Stimulated activated CD4-positive, alpha-beta T cell treated with anti-CD3 and anti-CD28 coated beads, TNF-alpha, amount 100 ng/mL, for 48 hours (primary cell): ENCODE results near the gene ACRV1.

Source experiments
- DNase-seq, 3 donors: peaks; one replicate each; pipeline ENCODE4 v3.0.0-alpha.2; 2020; ENCODE audit warnings: low read depth in 3 of 3

ACRV1 gene

DNA sequence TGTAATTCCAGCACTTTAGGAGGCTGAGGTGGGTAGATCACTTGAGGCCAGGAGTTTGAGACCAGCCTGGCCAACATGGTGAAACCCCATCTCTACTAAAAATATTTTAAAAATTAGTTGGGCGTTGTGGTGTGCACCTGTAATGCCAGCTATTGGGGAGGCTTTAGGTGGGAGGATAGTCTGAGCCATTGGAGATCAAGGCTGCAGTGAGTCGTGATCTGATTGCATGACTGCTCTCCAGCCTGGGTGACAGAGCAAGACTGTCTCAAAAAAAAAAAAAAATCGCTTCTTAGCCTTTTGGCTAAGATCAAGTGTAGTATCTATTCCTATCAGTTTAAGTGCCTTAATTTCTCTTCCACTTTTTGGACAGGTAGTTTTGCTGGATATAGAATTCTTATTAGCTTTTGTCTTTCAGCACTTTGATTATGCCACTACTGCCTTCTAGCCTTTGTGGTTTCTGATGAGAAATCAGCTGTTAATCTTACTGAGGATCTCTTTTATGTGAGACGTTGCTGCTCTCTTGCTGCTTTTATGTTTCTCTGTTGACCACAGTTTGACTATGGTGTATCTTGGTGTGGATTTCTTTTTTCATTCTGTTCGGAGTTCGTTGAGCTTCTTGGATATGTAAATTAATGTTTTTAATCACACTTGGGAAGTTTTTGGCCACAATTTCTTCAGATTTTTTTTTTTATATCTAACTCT, 31.0 kb downstream of the ACRV1 start:
- DNase-seq = no peak

DNA sequence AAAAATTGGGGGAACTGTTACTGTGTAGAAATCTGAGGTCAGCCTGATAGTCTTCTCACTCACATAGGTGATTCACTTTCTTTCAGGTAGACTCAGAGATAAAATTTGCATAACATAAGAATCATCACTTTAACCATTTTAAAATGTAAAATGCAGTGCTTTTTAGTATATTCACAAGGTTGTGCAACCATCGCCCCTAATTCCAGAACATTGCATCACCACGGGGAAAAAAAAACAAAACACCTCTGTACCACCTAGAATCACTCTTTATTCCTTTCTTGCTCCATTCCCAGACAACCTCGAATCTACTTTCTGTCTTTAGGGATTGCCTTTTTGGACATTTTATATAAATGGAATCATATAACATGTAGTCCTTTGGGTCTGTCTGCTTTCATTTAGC, 34.8 kb downstream of the ACRV1 start:
- DNase-seq = no peak

DNA sequence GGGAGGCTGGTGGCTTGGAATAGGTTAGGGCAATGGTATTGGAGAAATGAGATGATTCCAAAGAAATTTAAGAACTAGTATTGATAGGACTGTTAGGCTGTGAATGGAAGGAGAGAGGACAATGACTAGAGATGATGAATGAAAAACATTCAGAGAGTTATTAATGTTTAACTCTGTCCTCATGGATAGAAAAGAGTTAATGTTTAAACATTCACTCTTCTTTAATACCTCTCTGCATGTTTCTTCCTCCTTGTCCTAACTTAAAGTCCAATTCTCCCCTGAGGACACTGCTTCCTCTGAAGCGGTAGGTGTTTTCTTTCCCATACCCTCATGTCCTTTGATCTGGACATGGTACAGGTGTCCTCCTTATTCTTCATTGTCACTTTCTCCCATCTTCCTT, 42.3 kb downstream of the ACRV1 start:
- DNase-seq = no peak

DNA sequence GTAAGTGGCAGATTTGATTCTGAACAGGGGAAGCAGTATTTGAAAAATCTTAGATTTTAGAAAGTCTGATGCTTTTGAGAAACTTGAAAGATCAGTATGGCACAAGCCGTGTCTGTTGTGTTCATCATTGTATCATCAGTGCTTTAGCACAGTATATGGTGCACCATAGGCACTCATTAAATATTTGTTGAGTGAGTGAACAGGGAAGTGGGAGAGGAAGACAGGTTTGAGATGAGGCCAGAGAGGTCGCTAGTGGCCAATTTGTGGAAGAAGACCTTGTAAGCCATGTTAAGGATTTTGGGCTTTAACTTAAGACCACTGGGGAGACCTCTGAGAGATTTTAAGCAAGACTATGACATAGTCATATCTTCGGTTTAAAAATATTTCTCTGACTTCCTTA, 42.8 kb downstream of the ACRV1 start:
- no peak for DNase-seq

DNA sequence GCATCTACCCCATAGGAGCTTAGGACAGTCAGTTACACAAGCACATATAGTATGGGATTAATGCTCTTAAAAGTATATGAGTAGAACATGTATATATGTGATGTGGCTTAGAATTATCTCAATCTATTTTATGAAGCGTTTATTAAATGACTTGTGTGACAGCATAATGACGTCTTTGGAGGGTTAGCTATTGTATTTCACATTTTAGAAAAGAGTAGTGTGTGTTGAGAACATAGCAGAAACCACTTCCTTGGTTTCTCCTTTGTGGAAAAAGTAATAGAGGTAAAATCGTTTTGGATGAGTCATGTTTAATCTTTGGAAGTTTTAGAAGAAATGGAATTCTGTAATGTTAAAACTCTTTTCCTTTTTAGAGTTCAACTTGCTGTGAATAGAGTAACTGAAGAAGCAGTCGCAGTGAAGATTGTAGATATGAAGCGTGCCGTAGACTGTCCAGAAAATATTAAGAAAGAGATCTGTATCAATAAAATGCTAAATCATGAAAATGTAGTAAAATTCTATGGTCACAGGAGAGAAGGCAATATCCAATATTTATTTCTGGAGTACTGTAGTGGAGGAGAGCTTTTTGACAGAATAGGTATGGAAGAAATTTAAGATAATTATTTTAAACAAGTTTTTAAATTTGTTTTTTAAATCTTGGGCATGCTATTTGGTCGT, 53.3 kb downstream of the ACRV1 start:
- DNase-seq = no peak

DNA sequence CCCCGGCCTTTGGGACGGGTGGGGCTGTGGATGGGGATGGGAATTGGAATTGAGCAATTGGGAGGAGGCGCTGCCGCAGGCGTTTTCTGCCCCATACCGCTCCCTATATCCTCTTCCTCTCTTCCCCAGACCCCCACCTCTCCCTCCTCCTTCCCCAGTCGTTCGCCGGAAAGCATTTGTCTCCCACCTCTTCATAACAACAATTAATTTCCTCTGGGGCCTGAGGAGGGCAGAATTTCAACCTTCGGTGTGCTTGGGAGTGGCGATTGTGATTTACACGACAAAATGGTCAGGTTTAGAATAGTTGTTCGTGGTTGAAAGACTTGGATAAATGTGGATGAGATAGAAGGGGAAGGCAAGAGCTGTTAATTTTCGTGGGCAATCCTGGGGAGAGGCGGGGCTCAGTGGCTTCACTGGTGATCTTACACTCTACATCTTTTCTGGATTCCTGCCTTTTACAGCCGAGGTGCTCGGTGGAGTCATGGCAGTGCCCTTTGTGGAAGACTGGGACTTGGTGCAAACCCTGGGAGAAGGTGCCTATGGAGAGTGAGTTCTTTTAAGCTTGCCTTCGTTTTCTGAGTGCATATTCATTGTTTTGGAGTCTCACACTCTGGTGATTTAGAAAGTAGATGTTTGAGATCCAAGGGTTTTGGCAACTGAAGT, 54.2 kb downstream of the ACRV1 start:
- DNase-seq = peak in 1 of 3 donors; percentile 21

DNA sequence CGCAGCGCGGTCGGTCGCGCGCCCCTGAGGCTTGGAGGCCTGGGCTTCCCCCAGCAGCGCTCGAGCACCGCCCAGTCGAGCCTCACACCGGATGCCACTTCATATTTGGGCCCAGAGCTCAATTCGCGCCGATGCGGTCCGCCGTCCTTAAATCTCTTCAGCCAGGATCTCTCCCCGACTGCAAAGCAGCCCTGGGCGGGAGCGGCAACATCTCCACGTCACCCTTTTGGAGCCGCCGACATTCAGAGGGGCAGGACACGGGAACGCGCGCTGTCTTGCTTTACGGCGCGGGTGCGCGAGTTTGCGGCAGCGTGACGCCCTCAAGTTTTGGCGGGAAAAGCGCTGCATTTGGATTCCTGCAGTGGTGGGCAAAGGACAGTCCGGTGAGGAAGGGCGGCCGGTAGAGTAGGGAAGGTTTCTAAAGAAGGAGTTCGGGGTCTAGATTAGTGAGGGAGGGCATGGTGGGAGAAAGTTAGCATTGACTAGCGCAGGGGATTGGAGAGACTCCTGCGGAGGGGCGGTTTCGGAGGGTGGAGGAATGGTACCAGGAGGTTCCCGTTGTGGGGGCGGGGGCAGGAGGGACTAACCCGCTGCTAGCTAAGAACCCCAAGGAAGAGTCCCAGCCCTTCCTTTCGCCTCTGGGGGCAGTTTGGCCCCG, 54.9 kb downstream of the ACRV1 start:
- peak; percentile 75 to 81 (median 80) for DNase-seq

DNA sequence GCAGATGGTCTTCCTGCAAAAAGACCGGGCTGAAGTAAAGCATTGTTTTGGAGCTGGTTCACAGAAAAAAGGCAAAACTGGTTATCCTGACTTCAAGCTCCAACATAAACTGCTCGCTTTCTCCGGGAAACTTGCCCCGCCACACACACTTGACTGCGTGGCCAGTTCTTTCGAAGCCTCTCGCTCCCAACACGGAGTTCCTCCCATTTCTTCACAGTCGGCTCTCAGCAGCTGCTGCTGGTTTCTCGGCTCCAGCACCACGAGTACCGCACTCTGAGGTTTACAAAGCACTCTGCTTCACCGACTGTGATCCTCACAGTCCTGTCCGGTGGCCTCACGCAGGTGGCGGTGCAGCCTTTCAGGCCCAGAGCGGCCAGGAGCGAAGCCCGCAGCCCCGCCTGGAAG, 55.4 kb downstream of the ACRV1 start:
- DNase-seq = no peak

DNA sequence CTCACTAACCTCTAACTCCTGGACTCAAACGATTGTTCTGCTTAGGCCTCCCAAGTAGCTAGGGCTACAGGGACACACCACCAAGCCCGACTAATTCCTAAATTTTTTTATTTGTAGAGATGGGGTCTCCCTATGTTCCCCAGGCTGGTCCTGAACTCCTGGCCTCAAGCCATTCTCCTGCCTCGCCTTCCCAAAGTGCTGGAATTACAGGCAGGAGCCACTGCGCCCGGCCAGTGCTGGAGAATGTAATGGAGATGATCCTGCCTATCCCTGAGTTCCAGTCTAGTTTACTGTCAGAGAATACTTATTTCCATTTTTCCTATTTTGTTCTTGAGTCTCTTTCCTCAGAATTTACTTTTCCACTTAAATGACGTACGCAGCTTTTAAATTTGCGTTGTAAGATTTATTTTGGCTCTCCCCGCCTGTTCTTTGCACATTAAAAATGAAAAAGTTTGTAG, 55.9 kb downstream of the ACRV1 start, which contains the start of gene CHEK1:
CHEK1 (plus strand) TSS at position 408 of the 458 bp plus-strand sequence. CDS start 1,606 bp downstream, outside the sequence.
- no peak for DNase-seq

DNA sequence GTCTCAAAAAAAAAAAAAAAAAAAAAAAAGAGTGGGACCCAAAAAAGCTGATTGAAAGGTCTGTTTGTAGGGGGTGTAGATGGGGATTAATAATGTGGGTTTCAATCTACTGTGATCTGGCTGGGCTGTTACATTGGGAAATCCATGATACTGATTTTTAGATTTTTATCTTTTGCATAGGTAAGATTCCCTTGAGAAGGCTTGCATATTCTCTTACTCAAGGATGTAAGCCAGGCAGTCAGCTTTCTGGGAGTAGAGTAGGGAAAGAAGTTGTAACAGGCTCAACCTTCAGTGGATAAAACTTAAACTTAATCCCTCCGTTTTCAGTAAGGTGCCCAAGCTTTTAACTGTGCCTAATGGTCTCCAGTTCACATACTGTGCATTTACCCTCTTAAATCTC, 57.6 kb downstream of the ACRV1 start:
- no peak for DNase-seq

DNA sequence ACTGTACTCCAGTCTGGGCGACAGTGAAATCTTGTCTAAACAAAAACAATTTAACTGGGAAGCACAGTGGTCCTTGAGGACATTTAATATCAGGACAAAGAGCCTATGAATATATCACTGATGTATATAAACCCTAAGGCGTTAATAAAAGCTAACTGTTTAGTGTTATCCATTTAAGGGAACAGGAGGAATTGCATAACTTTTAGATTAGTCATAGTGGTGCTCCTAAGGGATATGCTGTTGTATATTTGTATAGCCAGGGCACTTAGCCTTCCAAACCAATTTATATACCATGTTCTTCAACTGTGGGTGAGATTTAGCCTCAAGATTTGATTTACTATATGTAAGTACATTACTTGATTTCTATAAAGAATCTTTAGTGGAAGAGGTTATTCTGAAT, 58.7 kb downstream of the ACRV1 start:
- no peak for DNase-seq
